Chondrocyte (in vitro differentiated cells): ENCODE measurements around the gene MYCN. TPM values are rescaled to one million over a fixed set of nuclear protein-coding genes. Genes with fewer than 3 reads are reported as not detected.
A peak's percentile ranks its signal among the peaks of the same experiment; 100 is the strongest.

Experiments used
- DNase-seq: peaks from one replicate; pipeline ENCODE4 v3.0.0; 2021; ENCODE audit warnings: mixed read lengths, low spot score
- H3K27ac Mint-ChIP-seq: one replicate; pipeline ENCODE4 v1.8.0; 2021; ENCODE audit warnings: mild to moderate bottlenecking, moderate library complexity, mixed read lengths; ENCODE audit not compliant: unreplicated experiment
- H3K27me3 Mint-ChIP-seq: 2 replicates; pipeline ENCODE4 v1.8.0; 2021; ENCODE audit warnings: low read depth, mixed read lengths
- H3K36me3 Mint-ChIP-seq: 2 replicates; pipeline ENCODE4 v1.8.0; 2021; ENCODE audit warnings: low read depth, mixed read lengths
- H3K4me1 Mint-ChIP-seq: 2 replicates; pipeline ENCODE4 v1.8.0; 2021; ENCODE audit warnings: low read depth, mild to moderate bottlenecking, mixed read lengths
- H3K4me3 Mint-ChIP-seq: one replicate; pipeline ENCODE4 v1.8.0; 2021; ENCODE audit warnings: mild to moderate bottlenecking, moderate library complexity, mixed read lengths; ENCODE audit not compliant: unreplicated experiment
- H3K9me3 Mint-ChIP-seq: 2 replicates; pipeline ENCODE4 v1.8.0; 2021; ENCODE audit warnings: low read depth, mixed read lengths
- total RNA-seq: library from RNA; stranded (reverse); gene quantifications from 3 replicates; pipeline ENCODE4 v1.2.1, GENCODE V29; 2021
- TF ChIP-seq, protein P1 (sequence below): fragments of 200-600 bp; sonication (generic); IDR thresholded peaks from 2 replicates; pipeline ENCODE4 v1.5.0; 2021; ENCODE audit warnings: antibody characterized with exemption, mild to moderate bottlenecking, moderate library complexity

The MYCN gene
- total RNA-seq, 1 donor from 2014 or later: 0.17 TPM

DNA sequence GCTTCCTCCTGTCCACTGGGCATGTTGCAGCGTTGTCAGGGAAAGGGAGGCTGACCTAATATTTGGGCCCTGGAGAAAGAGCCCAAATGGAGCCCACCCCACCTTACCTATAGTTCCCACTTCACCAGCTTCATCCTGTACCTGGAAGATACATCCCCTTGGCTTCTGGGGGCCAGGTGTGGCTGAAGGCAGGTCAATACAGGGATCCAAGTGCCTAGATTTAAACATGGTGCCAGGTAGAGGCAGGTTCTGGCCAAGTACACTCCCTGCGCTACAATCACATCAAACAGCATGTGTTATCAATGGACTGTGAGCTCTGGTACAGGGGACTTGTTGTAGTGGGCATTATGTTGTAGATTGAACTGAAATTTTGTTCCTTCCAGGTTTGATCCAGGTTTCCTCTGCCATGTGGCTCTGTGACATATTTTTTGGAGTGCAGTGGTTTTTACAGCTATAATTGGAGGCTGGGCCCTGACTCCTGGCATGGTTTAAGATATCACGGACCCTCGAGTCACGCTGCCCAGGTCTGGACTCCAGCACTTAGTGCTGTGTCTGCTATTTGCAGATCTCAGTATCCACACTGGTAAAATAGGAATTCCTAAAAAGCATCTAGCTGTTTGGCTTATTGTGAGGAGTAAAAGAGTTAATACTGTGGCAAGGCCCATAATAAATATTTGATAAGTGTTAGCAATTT, 23.8 kb downstream of the MYCN start:
- Mint-ChIP-seq H3K27me3 (peaks cover 12% of the 10 kb centered on the region), H3K27ac (no peak overlapping the region), H3K4me3 (no peak overlapping the region), H3K9me3 (no peaks in the 10 kb centered on the region), H3K36me3 (peaks cover 3% of the 10 kb centered on the region), H3K4me1 (peaks cover 10% of the 10 kb centered on the region)
- DNase-seq: peak; percentile 14
- TF ChIP-seq, protein P1, sequence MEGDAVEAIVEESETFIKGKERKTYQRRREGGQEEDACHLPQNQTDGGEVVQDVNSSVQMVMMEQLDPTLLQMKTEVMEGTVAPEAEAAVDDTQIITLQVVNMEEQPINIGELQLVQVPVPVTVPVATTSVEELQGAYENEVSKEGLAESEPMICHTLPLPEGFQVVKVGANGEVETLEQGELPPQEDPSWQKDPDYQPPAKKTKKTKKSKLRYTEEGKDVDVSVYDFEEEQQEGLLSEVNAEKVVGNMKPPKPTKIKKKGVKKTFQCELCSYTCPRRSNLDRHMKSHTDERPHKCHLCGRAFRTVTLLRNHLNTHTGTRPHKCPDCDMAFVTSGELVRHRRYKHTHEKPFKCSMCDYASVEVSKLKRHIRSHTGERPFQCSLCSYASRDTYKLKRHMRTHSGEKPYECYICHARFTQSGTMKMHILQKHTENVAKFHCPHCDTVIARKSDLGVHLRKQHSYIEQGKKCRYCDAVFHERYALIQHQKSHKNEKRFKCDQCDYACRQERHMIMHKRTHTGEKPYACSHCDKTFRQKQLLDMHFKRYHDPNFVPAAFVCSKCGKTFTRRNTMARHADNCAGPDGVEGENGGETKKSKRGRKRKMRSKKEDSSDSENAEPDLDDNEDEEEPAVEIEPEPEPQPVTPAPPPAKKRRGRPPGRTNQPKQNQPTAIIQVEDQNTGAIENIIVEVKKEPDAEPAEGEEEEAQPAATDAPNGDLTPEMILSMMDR: no peak

DNA sequence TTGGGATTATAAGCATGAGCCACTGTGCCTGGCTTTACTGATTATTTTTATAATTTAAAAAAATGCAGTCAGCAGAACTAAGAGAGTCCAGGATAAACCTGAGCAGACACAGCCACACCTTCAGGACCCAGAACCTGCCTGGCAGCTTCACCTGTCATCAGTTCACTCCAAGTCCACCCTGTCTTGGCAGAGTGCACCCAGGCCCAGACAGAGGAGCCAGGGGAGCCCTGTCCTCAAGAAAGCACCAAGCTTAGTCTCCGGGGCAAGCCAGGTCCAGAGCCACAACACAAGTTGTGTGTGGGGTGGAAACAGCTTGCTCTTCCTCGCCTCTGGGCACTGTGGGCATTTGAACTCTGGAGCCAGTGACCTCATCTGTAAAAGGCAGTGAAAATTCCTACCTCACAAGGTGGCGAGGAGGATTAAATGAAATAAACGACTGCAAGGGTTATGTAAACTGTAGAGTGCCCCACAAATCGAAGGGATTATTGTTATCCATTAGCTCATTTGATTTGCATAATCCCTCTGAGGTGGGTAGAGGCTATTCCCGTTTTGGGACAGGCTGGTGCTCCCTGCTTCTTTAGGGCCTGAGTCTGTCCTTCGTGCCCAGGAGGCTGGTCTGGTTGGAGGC, 24.7 kb downstream of the MYCN start:
- DNase-seq: no peak
- Mint-ChIP-seq H3K9me3 (no peaks in the 10 kb centered on the region), H3K27me3 (peaks cover 11% of the 10 kb centered on the region), H3K4me1 (peaks cover 10% of the 10 kb centered on the region), H3K27ac (no peak overlapping the region), H3K4me3 (no peak overlapping the region), H3K36me3 (peaks cover 3% of the 10 kb centered on the region)
- TF ChIP-seq, protein P1: no peak

GRCh38 chr2:15965564-15966019, 25.2 kb downstream of the MYCN start:
- TF ChIP-seq, protein P1: no peak
- Mint-ChIP-seq H3K27ac (no peak overlapping the region), H3K4me1 (peaks cover 10% of the 10 kb centered on the region), H3K9me3 (no peaks in the 10 kb centered on the region), H3K27me3 (peaks cover 6% of the 10 kb centered on the region), H3K36me3 (peaks cover 3% of the 10 kb centered on the region), H3K4me3 (no peak overlapping the region)
- no peak for DNase-seq

DNA sequence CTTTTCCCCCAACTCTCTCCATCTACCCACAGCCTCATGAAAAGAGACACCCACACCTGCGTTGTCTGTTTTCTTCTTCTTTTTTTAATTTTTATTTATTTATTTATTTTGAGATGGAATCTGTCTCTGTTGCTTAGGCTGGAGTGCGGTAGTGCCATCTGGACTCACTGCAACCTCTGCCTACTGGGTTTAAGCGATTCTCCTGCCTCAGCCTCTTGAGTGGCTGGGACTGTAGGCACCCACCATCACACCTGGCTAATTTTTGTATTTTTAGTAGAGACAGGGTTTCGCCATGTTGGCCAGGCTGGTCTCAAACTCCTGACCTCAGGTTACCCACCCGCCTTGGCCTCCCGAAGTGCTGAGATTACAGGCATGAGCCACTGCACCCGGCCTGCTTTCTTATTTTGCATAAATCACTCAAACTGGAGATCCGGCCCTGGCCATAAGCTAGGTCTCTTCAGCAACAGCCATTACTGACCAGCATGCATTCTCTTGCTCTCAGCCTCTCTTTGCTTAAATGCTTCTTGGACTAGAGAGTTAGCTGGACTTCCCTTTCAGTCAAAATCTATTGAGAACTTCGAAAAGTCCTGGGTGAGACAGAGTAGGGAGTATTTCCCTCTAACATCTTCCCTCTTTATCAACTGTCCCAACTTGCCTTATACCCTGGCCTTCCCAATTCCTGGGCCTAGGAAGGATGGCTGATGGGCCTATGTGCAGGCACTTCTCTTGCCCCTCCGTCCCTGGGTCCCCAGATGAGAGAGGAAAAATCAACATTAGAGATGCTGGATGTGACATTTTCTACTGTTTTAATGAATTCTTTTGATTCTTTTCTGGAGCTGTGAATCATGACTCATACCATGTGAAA, 27.3 kb downstream of the MYCN start:
- Mint-ChIP-seq H3K9me3 (no peaks in the 10 kb centered on the region), H3K4me3 (no peak overlapping the region), H3K27ac (peak overlapping the region; percentile 68), H3K4me1 (peaks cover 10% of the 10 kb centered on the region), H3K36me3 (no peaks in the 10 kb centered on the region), H3K27me3 (peaks cover 10% of the 10 kb centered on the region)
- TF ChIP-seq, protein P1: no peak
- DNase-seq: no peak
